Mammary microvascular endothelial cell (primary cell): ENCODE measurements around the gene AIFM2. TPM values are rescaled to one million over a fixed set of nuclear protein-coding genes. Genes with fewer than 3 reads are reported as not detected.

Experiments used
- total RNA-seq: library from RNA; depleted of rRNA; stranded (reverse); fragments of >200 nt; gene quantifications from 2 replicates; pipeline ENCODE4 v1.2.3, GENCODE V29; 2015

Gene AIFM2
- total RNA-seq: 6.2 and 7.8 TPM in 2 replicates

GRCh38 chr10:70132098-70133029 is at the start of gene AIFM2:
Gene AIFM2, minus strand, starts transcription at chr10:70132825. Its CDS starts 8,741 bp downstream, at chr10:70124084.

GRCh38 chr10:70146489-70147258 is 14.0 kb upstream of the AIFM2 start, which contains the start of gene TYSND1:
Gene TYSND1, minus strand, starts transcription at chr10:70146700. Its CDS starts 114 bp downstream, at chr10:70146586.

Other genes starting within 250 kb of the AIFM2 start
- gene MACROH2A2, start 80.0 kb downstream of the AIFM2 start, total RNA-seq: 0.59 and 1.1 TPM in 2 replicates
- gene TYSND1, start 13.9 kb upstream of the AIFM2 start, total RNA-seq: 5.3 and 6.9 TPM in 2 replicates
- 64.2 and 67.1 TPM in 2 replicates for gene SAR1A, start 37.7 kb upstream of the AIFM2 start, total RNA-seq
- 195 and 198 TPM in 2 replicates for gene PPA1, start 100.6 kb upstream of the AIFM2 start, total RNA-seq
- gene NPFFR1, start 151.2 kb upstream of the AIFM2 start, total RNA-seq: not detected in 2 replicates
- 7.7 and 13.9 TPM in 2 replicates for gene LRRC20, start 249.8 kb upstream of the AIFM2 start, total RNA-seq